Upper lobe of right lung (tissue), 1 donor: ENCODE measurements around the gene ESPNL. TPM values are rescaled to one million over a fixed set of nuclear protein-coding genes. Genes with fewer than 3 reads are reported as not detected.

Experiments used
- ATAC-seq: fragments of 200-7000 bp; cut with Tn5 transposase; one replicate; pipeline ENCODE4 v1.9.1; 2020; ENCODE audit warnings: mild to moderate bottlenecking, moderate library complexity
- DNase-seq: peaks from one replicate; pipeline ENCODE4 v3.0.0-alpha.2; 2020
- H3K27ac ChIP-seq: fragments of 200-600 bp; one replicate; pipeline ENCODE4 v1.8.0; 2022
- H3K27me3 ChIP-seq: fragments of 200-600 bp; one replicate; pipeline ENCODE4 v1.8.0; 2022; ENCODE audit warnings: mild to moderate bottlenecking
- H3K36me3 ChIP-seq: fragments of 200-600 bp; one replicate; pipeline ENCODE4 v1.8.0; 2022
- H3K4me1 ChIP-seq: fragments of 200-600 bp; one replicate; pipeline ENCODE4 v1.8.0; 2022
- H3K4me3 ChIP-seq: fragments of 200-600 bp; one replicate; pipeline ENCODE4 v1.8.0; 2022; ENCODE audit warnings: mild to moderate bottlenecking
- H3K9me3 ChIP-seq: fragments of 200-600 bp; one replicate; pipeline ENCODE4 v1.8.0; 2022
- CTCF ChIP-seq: fragments of 200-600 bp; IDR thresholded peaks from one replicate; pipeline ENCODE4 v1.8.0; 2022; ENCODE audit warnings: antibody characterized with exemption
- intact Hi-C: fragments of 100-400 bp; cut with DNase I; formaldehyde crosslinking; loops from one replicate; pipeline ENCODE4 v1.11.0; 2022
- total RNA-seq: library from RNA; stranded (reverse); fragmentation: NEBNext Ultra II Directional; extraction: Animal tissue kit (Norgen Biotek cat#: 25700); gene quantifications from one replicate; pipeline ENCODE4 v1.2.1, GENCODE V29; 2021
- donor health status: DM: no; HTN: yes; CAD: no; lungs with severe emphysema.

Gene ESPNL
- total RNA-seq, 1 donor from 2014 or later = 0.35 TPM

DNA sequence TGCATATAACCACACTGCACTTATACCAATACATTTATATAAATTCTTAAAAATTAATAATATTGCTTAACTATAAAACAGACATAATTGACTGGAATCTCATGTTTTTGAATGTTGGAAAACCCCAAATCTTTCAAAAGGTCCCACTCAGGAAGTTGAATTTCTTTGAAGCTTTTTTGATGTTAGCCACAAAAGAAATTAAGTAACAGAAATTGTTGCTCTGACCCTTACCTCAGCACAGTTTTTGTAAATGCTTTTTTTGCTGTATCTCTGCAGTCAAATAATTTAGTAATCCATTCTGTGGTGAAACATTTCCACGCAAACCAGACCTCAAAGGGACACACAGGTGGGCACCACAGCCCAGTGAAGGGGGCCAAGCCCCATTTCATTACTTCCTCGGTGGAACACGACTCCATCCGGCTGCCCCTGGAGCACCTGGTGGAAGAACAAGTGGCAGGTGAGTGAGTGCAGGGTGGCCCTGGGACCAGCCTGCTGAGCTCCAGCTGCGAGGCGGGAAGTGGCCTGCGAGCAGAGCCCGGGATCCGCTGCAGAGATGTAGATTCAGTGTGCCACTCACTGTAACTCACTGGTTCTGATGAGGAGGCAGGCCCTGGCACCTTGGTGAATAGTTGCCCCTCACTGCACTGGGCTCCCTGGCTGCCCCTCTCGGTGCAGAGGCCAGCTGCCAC lies 31.0 kb upstream of the ESPNL start:
- no peak for DNase-seq
- H3K9me3 ChIP-seq = no peaks in the 10 kb centered on the region
- no peaks in the 10 kb centered on the region for H3K27me3 ChIP-seq
- no peak for ATAC-seq
- no peak overlapping the region for H3K4me3 ChIP-seq
- no peak overlapping the region for H3K27ac ChIP-seq
- intact Hi-C loops = no loop called here
- peaks cover 46% of the 10 kb centered on the region for H3K36me3 ChIP-seq
- H3K4me1 ChIP-seq = no peaks in the 10 kb centered on the region
- TF ChIP-seq CTCF = no peak

DNA sequence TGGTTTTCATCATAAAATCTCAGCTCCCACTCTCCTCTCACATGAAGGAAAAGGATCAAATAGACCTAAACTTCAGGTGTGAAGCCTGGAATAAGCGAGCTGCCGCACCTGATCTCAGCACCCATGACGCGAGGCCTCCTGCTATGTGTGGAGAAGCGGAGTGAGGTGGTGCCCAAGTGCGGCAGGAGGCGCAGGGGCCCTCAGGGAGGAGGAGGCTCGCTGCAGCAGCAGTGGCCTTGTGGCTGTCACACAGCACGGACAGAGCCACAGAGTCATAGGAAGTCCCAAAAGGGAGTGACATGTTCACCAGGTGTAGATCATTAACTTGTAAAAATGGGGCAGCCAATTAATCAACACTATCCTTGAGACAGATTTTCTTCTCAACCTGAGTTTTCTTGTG lies 30.3 kb upstream of the ESPNL start:
- ATAC-seq = no peak
- no peaks in the 10 kb centered on the region for H3K9me3 ChIP-seq
- no peak for TF ChIP-seq CTCF
- no peak overlapping the region for H3K4me3 ChIP-seq
- no peaks in the 10 kb centered on the region for H3K27me3 ChIP-seq
- no peaks in the 10 kb centered on the region for H3K4me1 ChIP-seq
- intact Hi-C loops = no loop called here
- H3K36me3 ChIP-seq = peaks cover 40% of the 10 kb centered on the region
- no peak for DNase-seq
- no peak overlapping the region for H3K27ac ChIP-seq

DNA sequence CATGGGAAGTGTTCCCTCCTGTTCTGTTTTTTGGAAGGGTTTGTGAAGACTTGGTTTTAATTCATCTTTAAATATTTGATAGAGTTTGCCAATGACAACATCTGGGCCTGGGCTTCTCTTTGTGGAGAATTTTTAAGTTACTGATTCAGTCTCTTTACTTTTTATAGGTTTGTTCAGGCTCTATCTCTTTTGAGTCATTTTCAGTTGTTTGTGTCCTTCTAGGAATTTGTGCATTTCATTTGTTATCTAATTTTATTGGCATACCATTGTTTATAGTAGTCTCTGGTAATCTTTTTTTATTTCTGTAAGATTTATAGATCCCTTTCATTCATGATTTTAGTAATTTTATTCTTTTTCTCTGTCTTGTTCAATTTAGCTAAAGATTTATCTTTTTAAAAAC lies 24.7 kb upstream of the ESPNL start:
- Histone ChIP-seq H3K36me3 (no peaks in the 10 kb centered on the region), H3K9me3 (no peaks in the 10 kb centered on the region), H3K4me1 (no peaks in the 10 kb centered on the region), H3K27ac (no peak overlapping the region), H3K27me3 (no peaks in the 10 kb centered on the region), H3K4me3 (no peak overlapping the region)
- DNase-seq (no peak), ATAC-seq (no peak)
- intact Hi-C loops = no loop called here
- TF ChIP-seq CTCF = no peak

DNA sequence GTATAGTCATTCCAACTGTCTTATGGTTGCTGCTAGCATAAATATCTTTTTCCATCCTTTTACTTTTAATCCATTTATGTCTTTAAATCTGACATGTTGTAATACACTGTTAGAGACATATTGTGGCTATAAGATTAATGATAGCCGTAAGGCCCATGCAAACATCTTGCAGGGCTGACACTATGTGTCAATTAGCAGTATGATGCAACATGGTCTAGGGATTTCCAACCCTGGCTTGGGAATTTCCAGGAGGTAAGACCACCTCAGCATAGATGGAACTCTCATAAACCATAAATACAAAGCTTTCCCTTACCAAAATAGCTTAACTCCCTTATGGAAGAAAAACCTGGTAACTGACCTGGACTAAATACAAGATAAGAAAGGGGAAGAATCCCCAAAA lies 22.8 kb upstream of the ESPNL start:
- Histone ChIP-seq H3K9me3 (no peaks in the 10 kb centered on the region), H3K4me3 (no peak overlapping the region), H3K4me1 (no peaks in the 10 kb centered on the region), H3K27me3 (no peaks in the 10 kb centered on the region), H3K36me3 (peaks cover 9% of the 10 kb centered on the region), H3K27ac (no peak overlapping the region)
- TF ChIP-seq CTCF = no peak
- intact Hi-C loops = no loop called here
- DNase-seq (no peak), ATAC-seq (no peak)

DNA sequence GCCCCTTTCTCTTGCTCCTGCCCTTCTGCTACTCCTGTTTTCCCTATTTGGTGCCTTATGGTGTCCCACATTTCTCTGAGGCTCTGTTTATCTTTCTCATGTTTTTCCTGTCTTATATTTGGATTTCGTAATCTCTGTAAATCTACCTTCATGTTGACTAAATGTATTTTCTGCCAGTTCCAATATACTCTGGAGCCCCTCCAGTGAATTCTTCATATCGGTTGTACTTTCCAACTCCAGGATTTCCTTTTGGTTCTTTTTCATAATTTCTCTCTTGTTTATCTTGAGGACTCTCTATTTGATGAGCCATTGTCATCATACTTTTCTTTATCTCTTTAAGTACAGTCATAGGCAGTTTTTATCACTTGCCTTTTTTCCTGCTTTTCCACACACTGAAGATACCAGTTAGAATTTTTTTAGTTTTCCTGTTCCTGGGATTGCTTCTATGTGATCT lies 20.2 kb upstream of the ESPNL start:
- no peak overlapping the region for H3K27ac ChIP-seq
- no peak overlapping the region for H3K4me3 ChIP-seq
- intact Hi-C loops = no loop called here
- H3K4me1 ChIP-seq = no peaks in the 10 kb centered on the region
- H3K27me3 ChIP-seq = no peaks in the 10 kb centered on the region
- peaks cover 25% of the 10 kb centered on the region for H3K36me3 ChIP-seq
- ATAC-seq (no peak), DNase-seq (no peak)
- no peaks in the 10 kb centered on the region for H3K9me3 ChIP-seq
- TF ChIP-seq CTCF = no peak

- intact Hi-C loops = no loop called here
- no peak overlapping the region for H3K4me3 ChIP-seq
- TF ChIP-seq CTCF = no peak
- no peaks in the 10 kb centered on the region for H3K9me3 ChIP-seq
- peaks cover 25% of the 10 kb centered on the region for H3K36me3 ChIP-seq
- no peaks in the 10 kb centered on the region for H3K27me3 ChIP-seq
- ATAC-seq (no peak), DNase-seq (no peak)
- no peaks in the 10 kb centered on the region for H3K4me1 ChIP-seq
- H3K27ac ChIP-seq = no peak overlapping the region
Measured at GRCh38 chr2:238080518-238080917, 19.6 kb upstream of the ESPNL start.
